GM21717 (cell line): ENCODE measurements around the gene WSB1.
"Not testable (repeated sequence)": the region's sequence is repeated elsewhere in the genome, so short reads cannot be mapped to it uniquely, and the experiment has no call there.

Experiments used
- ATAC-seq: cut with Tn5 transposase; IDR thresholded peaks from one replicate; pipeline ENCODE4 v1.9.1; 2021; ENCODE audit warnings: mild to moderate bottlenecking, moderate library complexity; ENCODE audit not compliant: unreplicated experiment

WSB1 gene, protein sequence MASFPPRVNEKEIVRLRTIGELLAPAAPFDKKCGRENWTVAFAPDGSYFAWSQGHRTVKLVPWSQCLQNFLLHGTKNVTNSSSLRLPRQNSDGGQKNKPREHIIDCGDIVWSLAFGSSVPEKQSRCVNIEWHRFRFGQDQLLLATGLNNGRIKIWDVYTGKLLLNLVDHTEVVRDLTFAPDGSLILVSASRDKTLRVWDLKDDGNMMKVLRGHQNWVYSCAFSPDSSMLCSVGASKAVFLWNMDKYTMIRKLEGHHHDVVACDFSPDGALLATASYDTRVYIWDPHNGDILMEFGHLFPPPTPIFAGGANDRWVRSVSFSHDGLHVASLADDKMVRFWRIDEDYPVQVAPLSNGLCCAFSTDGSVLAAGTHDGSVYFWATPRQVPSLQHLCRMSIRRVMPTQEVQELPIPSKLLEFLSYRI

DNA sequence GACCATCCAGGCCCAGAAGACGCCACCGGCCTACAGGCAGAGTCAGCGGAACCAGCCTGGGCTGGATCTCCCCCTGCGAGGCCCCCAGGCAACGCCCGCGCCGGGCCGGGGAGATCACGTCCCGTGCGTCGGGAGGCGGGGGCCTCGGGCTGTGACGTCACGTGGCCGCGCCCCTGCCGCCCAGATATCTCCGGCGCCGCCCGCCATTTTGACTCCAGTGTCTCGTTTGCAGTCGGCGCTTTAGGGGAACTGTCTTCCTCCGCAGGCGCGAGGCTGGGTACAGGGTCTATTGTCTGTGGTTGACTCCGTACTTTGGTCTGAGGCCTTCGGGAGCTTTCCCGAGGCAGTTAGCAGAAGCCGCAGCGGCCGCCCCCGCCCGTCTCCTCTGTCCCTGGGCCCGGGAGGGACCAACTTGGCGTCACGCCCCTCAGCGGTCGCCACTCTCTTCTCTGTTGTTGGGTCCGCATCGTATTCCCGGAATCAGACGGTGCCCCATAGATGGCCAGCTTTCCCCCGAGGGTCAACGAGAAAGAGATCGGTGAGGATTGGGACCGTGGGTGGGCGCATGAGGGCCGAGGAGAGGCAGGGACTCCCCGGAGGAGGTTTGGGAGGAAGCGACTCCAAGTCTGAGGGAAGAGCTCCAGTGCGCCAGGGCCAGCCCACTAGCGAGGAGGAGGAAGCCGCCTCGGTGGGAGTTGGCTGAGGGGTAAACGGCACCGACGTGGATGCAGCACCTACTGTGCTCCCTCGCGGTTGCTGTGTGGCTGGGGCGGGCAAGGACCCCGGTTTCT, at the start of gene WSB1:
Gene WSB1, plus strand, starts transcription at position 217 of the 791 bp plus-strand sequence. Its CDS starts 282 bp downstream, at position 499.
- ATAC-seq, result peak; percentile 77

DNA sequence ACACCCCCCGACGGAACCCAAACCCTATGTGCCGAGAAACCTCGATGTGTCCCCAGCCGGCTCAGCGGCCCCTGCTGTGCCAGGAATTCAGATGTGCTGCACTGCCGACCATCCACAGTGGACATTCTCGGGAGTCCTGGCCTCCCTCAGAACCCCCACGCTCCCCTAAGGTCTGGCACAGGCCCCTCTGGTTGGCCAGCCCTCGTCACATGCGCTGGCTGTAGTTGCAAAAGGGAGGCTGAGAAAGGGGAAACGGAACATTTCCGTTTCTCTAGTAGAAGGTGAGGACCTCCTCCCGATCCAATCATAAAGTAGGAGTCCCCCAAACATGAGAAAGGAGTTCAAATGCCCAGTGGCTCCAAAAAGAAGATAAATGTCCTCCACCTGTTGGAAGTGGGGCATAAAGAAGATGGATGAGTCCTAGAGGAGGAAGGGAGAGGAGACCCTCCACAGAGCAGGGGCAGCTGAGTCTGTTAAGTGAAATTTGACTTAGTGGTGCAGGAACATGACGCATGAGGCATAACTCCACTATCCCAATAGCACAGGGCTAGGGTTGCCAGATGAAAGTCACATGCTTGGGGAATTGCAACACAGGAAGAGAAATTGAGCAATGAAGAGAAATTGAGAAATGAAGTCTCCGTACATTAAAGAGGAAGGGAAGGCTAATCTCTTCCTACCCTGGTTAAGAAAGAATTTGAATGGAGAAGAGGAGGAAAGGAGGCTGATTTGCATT, 49.3 kb upstream of the WSB1 start:
- no peak for ATAC-seq

DNA sequence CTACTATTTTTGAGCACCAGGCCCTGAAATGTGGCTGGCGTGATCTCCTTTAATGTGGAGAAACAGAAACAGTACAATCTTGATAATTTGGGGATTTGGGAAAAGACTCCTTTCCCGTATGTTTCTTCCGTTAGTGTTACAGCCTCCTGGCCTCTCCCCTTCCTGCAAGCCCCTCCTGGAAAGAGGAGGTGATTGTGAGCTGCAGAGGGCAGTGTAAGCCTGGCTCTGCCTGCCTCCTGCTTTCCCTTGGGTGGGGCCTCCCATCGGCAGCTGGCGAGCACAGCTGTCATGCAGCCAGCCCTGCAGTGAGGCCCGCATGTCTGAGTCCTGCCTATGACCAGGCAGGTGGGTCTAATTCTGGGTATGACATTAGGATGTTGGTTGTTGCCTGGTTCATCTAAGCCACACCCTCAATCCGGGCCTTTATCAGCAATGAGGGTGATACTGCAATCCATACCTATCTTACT, 48.7 kb upstream of the WSB1 start:
- peak; percentile 81 for ATAC-seq

DNA sequence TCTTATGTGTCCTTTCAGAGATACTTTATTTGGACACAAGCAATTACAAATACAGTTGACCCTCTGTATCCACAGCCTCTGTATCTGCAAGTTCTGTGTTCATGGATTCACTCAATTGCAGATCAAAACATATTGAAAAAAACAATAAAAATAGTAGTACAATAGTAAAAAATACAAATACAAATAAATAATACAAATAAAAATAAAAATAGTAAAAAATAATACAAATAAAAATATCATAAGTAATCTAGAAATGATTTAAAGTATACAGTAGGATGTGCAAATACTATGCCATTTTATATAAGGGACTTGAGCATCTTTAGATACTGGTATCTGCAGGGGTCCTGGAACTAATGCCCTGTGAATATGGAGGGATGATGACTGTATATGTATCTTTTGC, 47.4 kb upstream of the WSB1 start:
- no peak for ATAC-seq

DNA sequence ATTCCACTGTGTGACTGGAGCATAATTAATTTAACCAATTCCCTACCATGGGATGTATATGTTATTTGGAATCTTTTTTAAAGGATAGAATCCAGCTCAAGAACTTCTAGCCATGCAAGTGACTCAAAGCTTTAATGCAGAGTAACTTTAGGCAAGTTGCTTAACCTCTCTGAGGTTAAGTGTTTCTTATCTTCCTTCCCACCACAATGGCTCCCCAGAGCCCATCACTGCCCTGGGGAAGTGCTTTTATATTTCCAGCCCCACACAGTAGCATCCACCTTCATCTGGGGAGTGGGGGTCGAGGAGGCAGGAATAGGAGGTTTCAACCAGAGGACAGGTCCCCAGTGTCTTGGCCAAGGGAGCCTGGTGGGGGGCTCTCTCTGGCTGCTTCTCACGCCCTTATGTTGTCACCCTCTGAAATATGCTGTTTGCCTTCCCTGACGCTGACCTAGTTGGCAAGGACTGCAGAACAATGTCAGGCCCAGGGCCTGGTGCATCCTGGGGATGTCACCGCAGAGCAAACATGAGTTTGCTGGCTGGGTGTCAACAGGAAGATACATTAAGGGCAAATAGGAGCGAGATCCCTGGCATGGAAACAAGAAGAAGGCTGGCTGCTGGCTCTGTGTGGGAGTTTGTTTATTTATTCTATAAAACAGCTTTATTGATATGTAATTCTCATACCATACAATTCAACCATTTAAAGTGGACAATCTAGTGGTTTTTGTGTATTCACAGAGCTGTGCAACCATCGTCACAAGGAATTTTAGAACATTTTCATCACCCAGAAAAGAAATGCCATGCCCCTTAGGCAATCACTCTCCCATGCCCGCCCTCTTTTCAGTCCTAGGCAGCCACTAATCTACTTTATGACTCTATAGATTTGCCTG, 46.6 kb upstream of the WSB1 start:
- no peak for ATAC-seq

DNA sequence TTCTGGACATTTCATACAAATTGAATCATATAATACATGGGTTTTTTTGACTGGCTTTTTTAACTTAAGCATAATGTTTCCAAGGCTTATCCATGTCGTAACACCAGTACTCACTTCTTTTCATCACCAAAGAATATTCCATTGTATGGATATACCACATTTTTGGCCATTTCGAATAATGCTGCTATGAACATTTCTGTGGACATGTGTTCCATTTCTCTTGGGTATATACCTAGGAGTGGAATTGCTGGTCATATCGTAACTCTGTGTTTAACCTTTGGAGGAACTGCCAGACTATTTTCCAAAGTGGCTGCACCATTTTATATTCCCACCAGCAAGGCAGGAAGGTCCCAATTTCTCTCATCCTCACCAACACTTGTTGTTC, 46.0 kb upstream of the WSB1 start:
- ATAC-seq, result no peak

DNA sequence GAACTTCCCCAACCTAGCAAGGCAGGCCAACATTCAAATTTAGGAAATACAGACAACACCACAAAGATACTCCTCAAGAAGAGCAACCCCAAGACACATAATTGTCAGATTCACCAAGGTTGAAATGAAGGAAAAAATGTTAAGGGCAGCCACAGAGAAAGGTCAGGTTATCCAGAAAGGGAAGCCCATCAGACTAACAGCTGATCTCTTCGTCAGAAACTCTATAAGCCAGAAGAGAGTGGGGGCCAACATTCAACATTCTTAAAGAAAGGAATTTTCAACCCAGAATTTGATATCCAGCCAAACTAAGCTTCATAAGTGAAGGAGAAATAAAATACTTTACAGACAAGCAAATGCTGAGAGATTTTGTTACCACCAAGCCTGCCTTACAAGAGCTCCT, 43.1 kb upstream of the WSB1 start:
- not testable (repeated sequence) for ATAC-seq

DNA sequence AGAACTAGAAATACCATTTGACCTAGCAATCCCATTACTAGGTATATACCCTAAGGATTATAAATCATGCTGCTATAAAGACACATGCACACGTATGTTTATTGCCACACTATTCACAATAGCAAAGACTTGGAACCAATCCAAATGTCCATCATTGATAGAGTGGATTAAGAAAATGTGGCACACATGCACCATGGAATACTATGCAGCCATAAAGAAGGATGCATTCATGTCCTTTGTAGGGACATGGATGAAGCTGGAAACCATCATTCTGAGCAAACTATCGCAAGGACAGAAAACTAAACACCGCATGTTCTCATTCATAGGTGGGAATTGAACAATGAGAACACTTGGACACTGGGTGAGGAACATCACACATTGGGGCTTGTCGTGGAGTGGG, 39.1 kb upstream of the WSB1 start:
- ATAC-seq, result not testable (repeated sequence)

DNA sequence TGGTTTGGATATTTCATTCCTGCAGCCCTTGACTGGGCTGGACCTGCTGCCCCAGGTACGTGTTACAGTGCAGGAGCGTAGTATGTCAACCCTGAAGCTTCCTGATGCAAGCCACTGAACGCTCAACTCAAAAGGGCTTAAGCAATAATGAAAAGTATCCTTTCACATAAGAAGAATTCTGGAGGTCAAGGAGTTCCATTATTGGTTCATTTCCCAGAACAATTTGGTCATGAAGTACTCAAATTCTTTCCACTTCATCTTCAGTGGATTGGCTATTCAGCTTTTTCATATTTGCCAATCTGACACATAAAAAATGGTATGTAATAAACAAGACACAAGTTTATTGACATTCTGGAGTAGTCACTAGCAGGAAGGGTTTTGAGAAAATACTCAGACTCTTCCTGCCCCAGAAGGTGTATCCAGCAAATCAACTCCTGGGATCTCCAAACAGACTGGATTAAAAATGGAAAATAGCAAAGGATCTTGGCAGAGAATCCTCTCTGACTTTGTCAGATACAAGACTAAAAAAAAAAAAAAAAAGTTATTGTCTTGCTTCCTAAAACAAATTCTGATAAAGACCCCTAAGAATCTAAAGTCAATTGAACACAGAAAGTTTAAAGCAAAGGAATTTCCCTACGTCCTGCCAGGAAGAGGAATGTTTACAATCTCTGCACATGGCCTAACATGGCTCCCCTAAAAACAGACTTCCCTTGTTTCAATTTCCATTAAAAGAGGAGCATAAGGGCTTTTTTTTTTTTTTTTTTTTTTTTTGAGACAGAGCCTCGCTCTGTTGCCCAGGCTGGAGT, 37.5 kb upstream of the WSB1 start:
- ATAC-seq, result no peak

DNA sequence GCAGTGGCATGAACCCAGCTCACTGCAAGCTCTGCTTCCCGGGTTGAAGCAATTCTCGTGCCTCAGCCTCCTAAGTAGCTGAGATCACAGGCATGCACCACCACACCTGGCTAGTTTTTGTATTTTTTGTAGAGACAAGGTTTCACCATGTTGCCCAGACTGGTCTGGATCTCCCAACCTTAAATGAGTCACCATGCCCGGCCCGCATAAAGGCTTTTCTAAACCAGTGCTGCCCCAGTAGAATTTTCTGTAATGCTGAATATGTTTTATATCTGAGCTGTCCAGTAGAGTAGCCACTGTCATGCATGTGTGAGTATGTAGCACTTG, 36.9 kb upstream of the WSB1 start:
- no peak for ATAC-seq

DNA sequence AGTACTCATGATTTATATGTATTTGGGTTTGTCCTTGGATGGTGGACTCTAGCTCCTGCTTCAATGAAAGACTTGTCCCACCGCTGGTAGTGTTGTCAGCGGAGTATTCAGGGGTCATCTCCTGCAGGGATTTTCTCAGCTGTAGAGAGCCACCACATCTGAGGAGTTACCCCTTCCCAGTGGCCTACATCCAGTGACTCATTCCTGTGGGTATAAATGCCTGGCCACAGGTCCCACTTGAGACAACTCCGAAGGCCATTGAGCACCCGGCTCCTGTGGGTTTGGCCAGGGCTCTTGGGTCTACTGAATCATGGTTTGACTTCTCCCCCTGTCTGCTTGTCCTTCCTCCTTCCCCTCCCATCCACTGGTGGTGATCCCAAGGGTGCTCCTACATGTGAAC, 34.6 kb upstream of the WSB1 start:
- ATAC-seq, result no peak

DNA sequence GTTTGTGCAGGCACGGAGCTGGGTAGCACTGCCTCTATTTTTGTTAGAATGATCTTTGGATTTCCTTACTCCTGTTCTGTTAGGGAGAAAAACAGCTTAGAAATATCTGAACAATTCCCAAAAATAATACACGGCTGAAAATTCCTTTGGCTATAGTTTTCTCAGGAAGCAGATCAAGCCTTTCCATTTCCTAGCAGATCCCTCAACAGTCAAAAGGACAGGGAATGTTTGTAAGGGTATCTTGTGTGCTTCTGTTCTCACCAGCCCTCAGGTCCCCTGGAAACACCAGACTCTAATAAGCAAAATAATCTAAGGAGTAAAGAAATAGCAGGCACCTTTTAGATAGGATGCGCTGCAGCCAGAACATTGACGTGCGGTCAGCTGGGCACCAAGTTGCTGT, 30.5 kb upstream of the WSB1 start:
- no peak for ATAC-seq

DNA sequence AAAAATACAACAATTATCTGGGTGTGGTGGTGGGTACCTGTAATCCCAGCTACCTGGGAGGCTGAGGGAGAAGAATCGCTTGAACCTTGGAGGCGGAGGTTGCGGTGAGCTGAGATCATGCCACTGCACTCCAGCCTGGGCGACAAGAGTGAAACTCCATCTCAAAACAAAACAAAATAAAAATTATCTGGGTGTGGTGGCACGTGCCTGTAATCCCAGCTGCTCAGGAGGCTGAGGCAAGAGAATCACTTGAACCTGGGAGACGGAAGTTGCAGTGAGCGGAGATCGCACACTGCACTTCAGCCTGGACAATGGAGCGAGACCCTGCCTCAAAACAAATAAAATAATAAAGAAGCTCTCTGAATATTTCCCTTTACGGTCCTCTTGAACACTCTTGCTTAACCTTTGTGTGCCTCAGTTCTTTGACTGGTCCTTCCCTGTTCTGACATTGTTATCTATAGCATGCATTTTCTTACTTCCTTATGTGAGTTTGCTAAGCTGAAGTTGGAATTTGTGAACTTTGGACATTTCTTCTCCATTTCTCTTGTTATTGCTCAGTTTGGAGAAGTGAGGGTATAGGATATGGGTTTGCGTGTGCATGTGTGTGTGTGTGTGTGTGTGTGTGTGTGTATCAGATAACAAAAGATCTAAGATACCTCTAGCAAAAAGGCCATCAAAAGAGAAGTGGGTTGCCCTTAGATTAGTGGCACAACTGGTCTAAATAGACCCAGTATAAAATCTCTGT, 29.7 kb upstream of the WSB1 start:
- no peak for ATAC-seq

DNA sequence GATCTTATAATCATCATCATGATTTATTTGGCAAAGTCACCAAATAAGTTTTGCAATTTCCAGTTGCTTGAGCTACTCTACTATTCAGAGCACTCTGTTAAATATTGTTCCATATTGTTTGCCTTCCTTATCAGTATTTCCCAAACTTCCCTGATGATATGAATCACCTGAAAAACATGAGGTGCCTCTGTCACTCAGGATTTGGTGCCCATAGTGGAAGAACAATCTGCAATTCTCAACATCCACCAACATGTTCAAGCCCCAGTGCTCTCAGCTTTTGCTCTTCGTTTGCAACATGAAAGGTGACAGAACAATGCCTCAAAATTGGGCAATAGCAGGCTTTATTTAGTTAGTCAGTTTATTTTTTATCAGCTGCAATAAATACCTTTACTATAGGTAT, 28.6 kb upstream of the WSB1 start:
- no peak for ATAC-seq

DNA sequence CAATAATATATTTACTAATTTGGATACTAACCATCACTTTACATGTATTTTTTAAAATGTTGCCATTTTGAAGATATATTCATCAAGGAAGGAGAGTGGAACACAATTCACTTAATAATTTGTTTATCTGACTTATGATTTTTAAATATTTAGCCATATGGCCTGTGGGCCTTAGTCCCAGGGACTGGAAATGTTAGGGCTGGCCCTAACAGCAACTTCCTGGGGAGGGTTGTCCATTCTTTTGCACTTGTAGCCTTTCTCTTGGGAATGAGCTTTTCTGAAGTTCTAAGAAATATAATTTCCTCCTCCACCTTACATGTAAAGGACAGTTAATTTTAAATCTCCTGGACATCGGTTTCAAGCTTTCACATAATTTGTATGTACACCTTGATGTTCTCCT, 27.7 kb upstream of the WSB1 start:
- no peak for ATAC-seq

DNA sequence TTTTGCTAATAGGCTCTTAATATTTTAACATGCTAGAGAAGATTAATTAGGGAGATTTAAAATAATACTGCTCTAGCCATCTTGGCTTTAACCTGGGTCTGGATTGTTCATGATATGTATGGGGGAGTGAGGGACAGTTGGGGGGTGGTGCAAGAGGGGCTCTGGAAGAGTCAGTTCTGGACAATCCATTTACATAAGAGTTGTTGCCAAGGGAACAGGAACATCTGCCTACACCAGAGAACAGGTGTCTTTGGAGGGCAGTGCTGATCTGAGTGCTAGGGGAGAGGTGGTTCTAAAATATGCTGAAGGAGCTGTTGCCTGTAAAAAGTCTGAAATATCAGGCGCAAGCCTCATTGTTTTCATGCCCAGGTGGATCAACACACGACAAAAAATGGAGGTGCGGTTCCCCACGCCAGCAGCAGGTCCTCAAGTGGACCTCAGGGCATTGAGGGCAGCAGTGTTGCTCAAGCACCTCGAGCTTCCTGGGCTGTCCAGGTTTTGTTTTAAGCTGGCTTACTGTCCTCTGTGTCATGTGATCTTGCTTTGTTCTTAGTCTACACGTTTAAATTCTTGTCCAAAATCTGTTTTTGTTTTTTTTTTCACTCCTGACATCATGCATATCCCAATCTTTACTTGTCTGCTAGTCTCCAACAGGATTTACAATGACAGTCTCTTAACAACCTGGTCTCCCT, 25.4 kb upstream of the WSB1 start:
- no peak for ATAC-seq

DNA sequence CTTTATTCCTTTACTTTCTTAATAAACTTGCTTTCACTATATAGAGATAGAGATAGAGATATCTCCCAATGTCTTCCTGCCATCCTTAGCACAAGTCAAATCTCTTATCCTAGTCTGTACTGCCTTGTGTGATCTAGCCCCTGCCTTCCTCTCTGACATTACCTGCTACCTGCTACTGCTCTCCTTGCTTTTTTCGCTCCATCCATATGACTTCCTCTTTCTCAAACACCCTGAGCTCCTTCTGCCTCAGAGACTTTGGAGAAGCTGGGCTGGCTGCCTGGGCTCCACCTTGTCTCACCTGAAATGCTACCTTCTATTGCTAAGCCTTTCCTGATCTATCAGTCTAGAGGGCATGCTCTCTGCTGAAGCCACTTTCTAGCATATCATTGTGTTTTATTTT, 24.7 kb upstream of the WSB1 start:
- ATAC-seq, result no peak

DNA sequence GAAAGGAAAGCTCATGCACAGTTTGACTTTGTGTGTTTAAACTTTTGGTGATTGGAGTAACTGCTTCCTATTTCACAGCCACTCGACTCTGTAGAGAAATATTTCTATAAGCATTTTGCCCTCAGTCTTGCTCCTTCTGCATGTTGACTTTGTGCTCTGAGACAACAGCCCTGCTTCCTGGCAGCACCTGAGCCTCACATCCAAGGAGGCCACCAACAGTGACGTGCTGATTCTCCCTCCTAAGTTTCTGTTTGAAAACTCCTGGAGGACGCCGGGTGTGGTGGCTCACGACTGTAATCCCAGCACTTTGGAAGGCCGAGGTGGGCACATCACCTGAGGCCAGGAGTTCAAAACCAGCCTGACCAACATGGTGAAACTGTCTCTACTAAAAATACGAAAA, 23.9 kb upstream of the WSB1 start:
- ATAC-seq, result no peak
